ENCODE data around the gene MAX.

DNA sequence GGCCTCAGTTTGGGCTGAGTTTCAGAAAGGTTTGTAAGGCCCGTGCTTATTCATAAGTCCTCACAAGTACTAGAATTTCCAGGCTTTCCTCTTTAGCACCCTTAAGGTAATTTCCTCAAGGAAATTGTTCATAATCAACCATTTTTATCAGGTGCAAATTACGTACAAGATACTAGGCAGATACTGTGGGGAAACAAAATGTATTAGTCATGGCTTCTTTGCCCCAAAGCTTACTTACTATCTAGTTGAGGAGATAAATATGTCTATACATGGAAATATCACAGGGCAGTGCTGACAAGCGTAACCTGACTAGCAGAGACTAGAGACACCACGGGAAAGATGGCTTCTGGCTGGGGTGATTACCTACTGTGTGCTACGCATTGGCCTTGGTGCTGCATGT lies 22.5 kb downstream of the MAX start:
- TF ChIP-seq, protein P1, sequence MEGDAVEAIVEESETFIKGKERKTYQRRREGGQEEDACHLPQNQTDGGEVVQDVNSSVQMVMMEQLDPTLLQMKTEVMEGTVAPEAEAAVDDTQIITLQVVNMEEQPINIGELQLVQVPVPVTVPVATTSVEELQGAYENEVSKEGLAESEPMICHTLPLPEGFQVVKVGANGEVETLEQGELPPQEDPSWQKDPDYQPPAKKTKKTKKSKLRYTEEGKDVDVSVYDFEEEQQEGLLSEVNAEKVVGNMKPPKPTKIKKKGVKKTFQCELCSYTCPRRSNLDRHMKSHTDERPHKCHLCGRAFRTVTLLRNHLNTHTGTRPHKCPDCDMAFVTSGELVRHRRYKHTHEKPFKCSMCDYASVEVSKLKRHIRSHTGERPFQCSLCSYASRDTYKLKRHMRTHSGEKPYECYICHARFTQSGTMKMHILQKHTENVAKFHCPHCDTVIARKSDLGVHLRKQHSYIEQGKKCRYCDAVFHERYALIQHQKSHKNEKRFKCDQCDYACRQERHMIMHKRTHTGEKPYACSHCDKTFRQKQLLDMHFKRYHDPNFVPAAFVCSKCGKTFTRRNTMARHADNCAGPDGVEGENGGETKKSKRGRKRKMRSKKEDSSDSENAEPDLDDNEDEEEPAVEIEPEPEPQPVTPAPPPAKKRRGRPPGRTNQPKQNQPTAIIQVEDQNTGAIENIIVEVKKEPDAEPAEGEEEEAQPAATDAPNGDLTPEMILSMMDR (IDR thresholded peaks at IDR 0.05), result no peak
- no peak for TF ChIP-seq POLR2A (IDR thresholded peaks at IDR 0.05)
